Measurements from ENCODE around the gene GATA6.

GATA6 gene

GRCh38 chr18:22199005-22199404, 29.6 kb downstream of the GATA6 start:
- no peaks in the 10 kb centered on the region for H3K4me1 Mint-ChIP-seq (ENCODE audit: low read depth)

GRCh38 chr18:22200611-22201225, 31.3 kb downstream of the GATA6 start:
- Mint-ChIP-seq H3K4me1 (ENCODE audit: low read depth) (no peaks in the 10 kb centered on the region), H3K27me3 (ENCODE audit: low read depth) (no peaks in the 10 kb centered on the region), H3K4me3 (no peak overlapping the region), H3K36me3 (ENCODE audit: low read depth) (no peaks in the 10 kb centered on the region), H3K9me3 (no peaks in the 10 kb centered on the region), H3K27ac (no peak overlapping the region)

More at GRCh38 chr18:22199005-22199404, 29.6 kb downstream of the GATA6 start:
- H3K9me3 Mint-ChIP-seq, result no peaks in the 10 kb centered on the region
- H3K36me3 Mint-ChIP-seq (ENCODE audit: low read depth), result no peaks in the 10 kb centered on the region
- H3K27me3 Mint-ChIP-seq (ENCODE audit: low read depth), result no peaks in the 10 kb centered on the region
- H3K4me3 Mint-ChIP-seq, result no peak overlapping the region
- H3K27ac Mint-ChIP-seq, result no peak overlapping the region

GRCh38 chr18:22203035-22203434, 33.6 kb downstream of the GATA6 start:
- Mint-ChIP-seq H3K4me1 (ENCODE audit: low read depth) (no peaks in the 10 kb centered on the region), H3K9me3 (no peaks in the 10 kb centered on the region), H3K36me3 (ENCODE audit: low read depth) (no peaks in the 10 kb centered on the region), H3K27ac (no peak overlapping the region), H3K27me3 (ENCODE audit: low read depth) (no peaks in the 10 kb centered on the region), H3K4me3 (no peak overlapping the region)

GRCh38 chr18:22203536-22204213, 34.3 kb downstream of the GATA6 start:
- no peaks in the 10 kb centered on the region for H3K4me1 Mint-ChIP-seq (ENCODE audit: low read depth)
- no peak overlapping the region for H3K4me3 Mint-ChIP-seq
- H3K36me3 Mint-ChIP-seq (ENCODE audit: low read depth), result no peaks in the 10 kb centered on the region
- H3K9me3 Mint-ChIP-seq, result no peaks in the 10 kb centered on the region
- no peak overlapping the region for H3K27ac Mint-ChIP-seq
- no peaks in the 10 kb centered on the region for H3K27me3 Mint-ChIP-seq (ENCODE audit: low read depth)

- H3K4me3 Mint-ChIP-seq, result no peak overlapping the region
- no peaks in the 10 kb centered on the region for H3K27me3 Mint-ChIP-seq (ENCODE audit: low read depth)
- H3K27ac Mint-ChIP-seq, result no peak overlapping the region
- H3K9me3 Mint-ChIP-seq, result no peaks in the 10 kb centered on the region
- no peaks in the 10 kb centered on the region for H3K36me3 Mint-ChIP-seq (ENCODE audit: low read depth)
- H3K4me1 Mint-ChIP-seq (ENCODE audit: low read depth), result no peaks in the 10 kb centered on the region
Measured at GRCh38 chr18:22204214-22204536, 34.8 kb downstream of the GATA6 start.

- Mint-ChIP-seq H3K9me3 (no peaks in the 10 kb centered on the region), H3K27ac (no peak overlapping the region), H3K4me3 (no peak overlapping the region), H3K27me3 (ENCODE audit: low read depth) (no peaks in the 10 kb centered on the region), H3K36me3 (ENCODE audit: low read depth) (no peaks in the 10 kb centered on the region), H3K4me1 (ENCODE audit: low read depth) (no peaks in the 10 kb centered on the region)
Measured at GRCh38 chr18:22204996-22205395, 35.6 kb downstream of the GATA6 start.

GRCh38 chr18:22207021-22207758, 37.8 kb downstream of the GATA6 start:
- no peaks in the 10 kb centered on the region for H3K36me3 Mint-ChIP-seq (ENCODE audit: low read depth)
- no peaks in the 10 kb centered on the region for H3K27me3 Mint-ChIP-seq (ENCODE audit: low read depth)
- H3K4me1 Mint-ChIP-seq (ENCODE audit: low read depth), result no peaks in the 10 kb centered on the region
- no peak overlapping the region for H3K27ac Mint-ChIP-seq
- no peaks in the 10 kb centered on the region for H3K9me3 Mint-ChIP-seq
- no peak overlapping the region for H3K4me3 Mint-ChIP-seq

GRCh38 chr18:22210311-22210754, 40.9 kb downstream of the GATA6 start:
- no peaks in the 10 kb centered on the region for H3K9me3 Mint-ChIP-seq
- H3K4me1 Mint-ChIP-seq (ENCODE audit: low read depth), result peaks cover 3% of the 10 kb centered on the region
- no peak overlapping the region for H3K27ac Mint-ChIP-seq
- no peaks in the 10 kb centered on the region for H3K27me3 Mint-ChIP-seq (ENCODE audit: low read depth)
- H3K36me3 Mint-ChIP-seq (ENCODE audit: low read depth), result no peaks in the 10 kb centered on the region
- no peak overlapping the region for H3K4me3 Mint-ChIP-seq

- Mint-ChIP-seq H3K27me3 (ENCODE audit: low read depth) (no peaks in the 10 kb centered on the region), H3K36me3 (ENCODE audit: low read depth) (no peaks in the 10 kb centered on the region), H3K4me1 (ENCODE audit: low read depth) (peaks cover 3% of the 10 kb centered on the region), H3K9me3 (no peaks in the 10 kb centered on the region), H3K4me3 (no peak overlapping the region), H3K27ac (no peak overlapping the region)
Measured at GRCh38 chr18:22211657-22212056, 42.3 kb downstream of the GATA6 start.

- no peaks in the 10 kb centered on the region for H3K9me3 Mint-ChIP-seq
- no peak overlapping the region for H3K27ac Mint-ChIP-seq
- no peak overlapping the region for H3K4me3 Mint-ChIP-seq
- peaks cover 3% of the 10 kb centered on the region for H3K4me1 Mint-ChIP-seq (ENCODE audit: low read depth)
- H3K27me3 Mint-ChIP-seq (ENCODE audit: low read depth), result no peaks in the 10 kb centered on the region
- H3K36me3 Mint-ChIP-seq (ENCODE audit: low read depth), result no peaks in the 10 kb centered on the region
Measured at GRCh38 chr18:22213333-22213973, 44.1 kb downstream of the GATA6 start.

- Mint-ChIP-seq H3K9me3 (no peaks in the 10 kb centered on the region), H3K4me3 (no peak overlapping the region)
Measured at GRCh38 chr18:22214731-22215528, 45.5 kb downstream of the GATA6 start.

GRCh38 chr18:22218835-22219234, 49.4 kb downstream of the GATA6 start:
- Mint-ChIP-seq H3K27ac (no peak overlapping the region), H3K36me3 (ENCODE audit: low read depth) (no peaks in the 10 kb centered on the region), H3K4me1 (ENCODE audit: low read depth) (peaks cover 3% of the 10 kb centered on the region), H3K4me3 (no peak overlapping the region), H3K27me3 (ENCODE audit: low read depth) (no peaks in the 10 kb centered on the region), H3K9me3 (peaks cover 4% of the 10 kb centered on the region)

More at GRCh38 chr18:22214731-22215528, 45.5 kb downstream of the GATA6 start:
- peaks cover 3% of the 10 kb centered on the region for H3K4me1 Mint-ChIP-seq (ENCODE audit: low read depth)
- no peak overlapping the region for H3K27ac Mint-ChIP-seq
- no peaks in the 10 kb centered on the region for H3K27me3 Mint-ChIP-seq (ENCODE audit: low read depth)
- no peaks in the 10 kb centered on the region for H3K36me3 Mint-ChIP-seq (ENCODE audit: low read depth)

- H3K27ac Mint-ChIP-seq, result no peak overlapping the region
- no peaks in the 10 kb centered on the region for H3K27me3 Mint-ChIP-seq (ENCODE audit: low read depth)
- H3K36me3 Mint-ChIP-seq (ENCODE audit: low read depth), result no peaks in the 10 kb centered on the region
- peaks cover 1% of the 10 kb centered on the region for H3K4me1 Mint-ChIP-seq (ENCODE audit: low read depth)
- no peak overlapping the region for H3K4me3 Mint-ChIP-seq
- peaks cover 4% of the 10 kb centered on the region for H3K9me3 Mint-ChIP-seq
Measured at GRCh38 chr18:22219568-22220355, 50.4 kb downstream of the GATA6 start.
